HG03457 (cell line): Measurements from ENCODE around the gene EYA2.
"Not testable (repeated sequence)": the region's sequence is repeated elsewhere in the genome, so short reads cannot be mapped to it uniquely, and the experiment has no call there.

Experiments used
- ATAC-seq: cut with Tn5 transposase; IDR thresholded peaks from one replicate; pipeline ENCODE4 v1.9.1; 2021; ENCODE audit warnings: moderate number of reproducible peaks; ENCODE audit not compliant: unreplicated experiment

EYA2 gene

GRCh38 chr20:46951840-46952497, 57.3 kb downstream of the EYA2 start:
- no peak for ATAC-seq

GRCh38 chr20:46953596-46953995, 59.0 kb downstream of the EYA2 start:
- ATAC-seq, result no peak

- ATAC-seq, result no peak
These were observed 59.9 kb downstream of the EYA2 start for GRCh38 chr20:46954490-46955038.

- no peak for ATAC-seq
These were observed 61.2 kb downstream of the EYA2 start for GRCh38 chr20:46955601-46956556.

GRCh38 chr20:46959081-46959692, 64.5 kb downstream of the EYA2 start:
- ATAC-seq, result no peak

GRCh38 chr20:46959821-46960220, 65.2 kb downstream of the EYA2 start:
- no peak for ATAC-seq

- no peak for ATAC-seq
These were observed 65.9 kb downstream of the EYA2 start for GRCh38 chr20:46960536-46960935.

GRCh38 chr20:46961968-46962367, 67.3 kb downstream of the EYA2 start:
- ATAC-seq, result not testable (repeated sequence)

GRCh38 chr20:46962452-46963195, 68.0 kb downstream of the EYA2 start:
- no peak for ATAC-seq

- ATAC-seq, result no peak
These were observed 68.5 kb downstream of the EYA2 start for GRCh38 chr20:46963196-46963529.

- ATAC-seq, result no peak
These were observed 69.3 kb downstream of the EYA2 start for GRCh38 chr20:46963758-46964617.

GRCh38 chr20:46964618-46965455, 70.2 kb downstream of the EYA2 start:
- ATAC-seq, result no peak

GRCh38 chr20:46965477-46965876, 70.8 kb downstream of the EYA2 start:
- no peak for ATAC-seq

- ATAC-seq, result no peak
These were observed 73.0 kb downstream of the EYA2 start for GRCh38 chr20:46967646-46968045.

GRCh38 chr20:46970937-46971630, 76.4 kb downstream of the EYA2 start:
- ATAC-seq, result no peak

- ATAC-seq, result no peak
These were observed 79.1 kb downstream of the EYA2 start for GRCh38 chr20:46973766-46974165.

GRCh38 chr20:46974669-46975434, 80.2 kb downstream of the EYA2 start:
- ATAC-seq, result no peak

- no peak for ATAC-seq
These were observed 81.3 kb downstream of the EYA2 start for GRCh38 chr20:46975976-46976375.
